ENCODE data around the gene NR3C2.

NR3C2 gene

GRCh38 chr4:148184922-148185321, 257.3 kb downstream of the NR3C2 start:
- TF ChIP-seq CTCF (conservative IDR thresholded peaks at IDR 0.05; ENCODE audit: low read depth, low read length): no peak

GRCh38 chr4:148182230-148182911, 259.8 kb downstream of the NR3C2 start:
- no peak for DNase-seq (ENCODE audit: low read depth)
- H3K4me3 ChIP-seq (ENCODE audit: low read depth, low read length): no peak overlapping the region
- no peak for TF ChIP-seq CTCF (conservative IDR thresholded peaks at IDR 0.05; ENCODE audit: low read depth, low read length)

More at GRCh38 chr4:148184922-148185321, 257.3 kb downstream of the NR3C2 start:
- H3K4me3 ChIP-seq (ENCODE audit: low read depth, low read length): no peak overlapping the region
- no peak for DNase-seq (ENCODE audit: low read depth)

- DNase-seq (ENCODE audit: low read depth): peak; percentile 10
- no peak for TF ChIP-seq CTCF (conservative IDR thresholded peaks at IDR 0.05; ENCODE audit: low read depth, low read length)
- no peak overlapping the region for H3K4me3 ChIP-seq (ENCODE audit: low read depth, low read length)
Observed at GRCh38 chr4:148173397-148174017, 268.7 kb downstream of the NR3C2 start.

- DNase-seq (ENCODE audit: low read depth): no peak
- no peak overlapping the region for H3K4me3 ChIP-seq (ENCODE audit: low read depth, low read length)
- no peak for TF ChIP-seq CTCF (conservative IDR thresholded peaks at IDR 0.05; ENCODE audit: low read depth, low read length)
Observed at GRCh38 chr4:148171596-148171995, 270.6 kb downstream of the NR3C2 start.

- no peak for DNase-seq (ENCODE audit: low read depth)
- H3K4me3 ChIP-seq (ENCODE audit: low read depth, low read length): no peak overlapping the region
- no peak for TF ChIP-seq CTCF (conservative IDR thresholded peaks at IDR 0.05; ENCODE audit: low read depth, low read length)
Observed at GRCh38 chr4:148170408-148171365, 271.5 kb downstream of the NR3C2 start.

- no peak for TF ChIP-seq CTCF (conservative IDR thresholded peaks at IDR 0.05; ENCODE audit: low read depth, low read length)
- DNase-seq (ENCODE audit: low read depth): peak; percentile 4
- no peak overlapping the region for H3K4me3 ChIP-seq (ENCODE audit: low read depth, low read length)
Observed at GRCh38 chr4:148166132-148166591, 276.1 kb downstream of the NR3C2 start.
